Measurements from ENCODE around the gene BUD31. TPM values are rescaled to one million over a fixed set of nuclear protein-coding genes. Genes with fewer than 3 reads are reported as not detected.
"Not testable (repeated sequence)": the region's sequence is repeated elsewhere in the genome, so short reads cannot be mapped to it uniquely, and the experiment has no call there.

Gene BUD31
- total RNA-seq, 1 donor: 99.0 TPM

DNA sequence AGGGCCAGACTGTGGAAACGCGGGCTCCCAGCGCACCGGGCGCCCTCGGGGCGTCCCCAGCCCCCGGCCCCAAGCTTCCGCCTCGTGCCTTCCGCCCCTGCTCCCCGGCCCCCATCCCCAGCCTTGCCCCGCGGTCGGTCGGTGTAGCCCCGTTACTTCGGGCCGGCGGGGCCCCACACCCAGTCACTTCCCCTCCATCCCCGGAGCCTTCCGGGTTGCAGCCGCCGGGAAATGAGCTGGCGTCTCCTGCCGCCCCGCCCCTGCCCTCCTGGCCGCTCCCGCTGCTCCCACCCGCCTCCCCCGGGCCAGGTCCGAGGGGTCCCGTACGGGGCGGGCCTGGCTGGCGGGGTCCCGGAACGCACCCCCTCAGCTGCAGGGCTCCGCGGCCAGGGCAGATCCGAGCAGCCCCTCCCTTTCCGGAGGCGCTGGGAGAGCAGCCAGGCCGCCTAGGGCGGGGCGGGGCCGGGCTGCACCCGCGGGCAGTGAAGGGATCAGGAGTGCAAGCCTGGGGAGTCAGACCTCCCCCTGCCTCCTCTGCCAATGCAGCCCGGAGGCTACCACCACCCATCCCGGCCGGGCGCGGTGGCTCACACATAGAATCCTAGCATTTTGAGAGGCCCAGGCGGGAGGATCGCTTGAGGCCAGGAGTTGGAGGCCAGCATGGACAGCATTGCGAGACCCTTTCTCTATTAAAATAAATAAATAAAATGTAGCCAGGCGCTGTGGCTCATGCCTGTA, 33.5 kb upstream of the BUD31 start:
- Histone ChIP-seq H3K27me3 (ENCODE audit: insufficient read depth, low read length) (no peaks in the 10 kb centered on the region), H3K4me3 (ENCODE audit: low read length) (peak overlapping the region; percentile 72), H3K4me1 (ENCODE audit: insufficient read depth, low read length) (peaks cover 54% of the 10 kb centered on the region), H3K9me3 (ENCODE audit: low read depth, low read length) (no peaks in the 10 kb centered on the region)

DNA sequence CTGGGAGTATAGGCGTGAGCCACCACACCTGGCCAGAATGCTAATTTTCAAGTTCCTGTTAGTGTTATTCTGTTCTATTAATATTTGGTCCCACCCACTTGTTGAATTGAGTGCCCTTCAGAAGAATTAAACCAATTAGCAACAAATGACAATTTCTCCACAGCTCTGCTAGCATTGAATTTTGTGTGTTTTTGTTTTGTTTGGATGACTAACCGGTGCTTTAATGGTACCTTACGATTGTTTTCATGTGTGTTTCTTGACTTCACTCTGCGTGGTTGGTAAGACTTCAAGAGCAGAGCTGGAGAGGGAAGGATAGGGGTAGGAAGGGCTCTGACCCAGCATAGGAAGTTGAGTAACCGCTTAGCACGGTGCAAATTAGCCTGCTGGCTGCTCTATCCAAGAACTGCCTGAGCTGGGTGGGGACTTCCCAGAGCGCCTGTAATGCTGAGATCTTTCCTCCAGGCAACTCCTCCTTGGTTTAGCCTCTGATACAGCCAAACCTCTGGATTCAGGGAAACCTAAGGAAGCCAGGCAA, 29.7 kb upstream of the BUD31 start:
- Histone ChIP-seq H3K4me3 (ENCODE audit: low read length) (peak overlapping the region; percentile 40), H3K9me3 (ENCODE audit: low read depth, low read length) (no peaks in the 10 kb centered on the region), H3K4me1 (ENCODE audit: insufficient read depth, low read length) (peaks cover 86% of the 10 kb centered on the region), H3K27me3 (ENCODE audit: insufficient read depth, low read length) (no peaks in the 10 kb centered on the region)

DNA sequence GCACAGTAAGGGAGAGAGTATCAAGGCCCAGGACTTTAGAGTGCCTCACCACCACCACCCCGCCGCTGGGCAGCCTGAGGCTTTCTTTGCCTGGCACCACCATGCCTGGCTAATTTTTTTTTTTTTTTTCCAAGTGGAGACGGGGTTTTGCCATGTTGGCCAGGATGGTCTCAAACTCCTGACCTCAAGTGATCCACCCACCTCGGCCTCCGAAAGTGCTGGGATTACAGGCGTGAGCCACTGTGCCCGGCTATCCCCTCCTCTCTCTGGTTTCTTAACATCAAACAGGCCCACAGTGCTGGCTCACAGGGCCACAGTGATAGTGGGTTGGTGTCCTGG, 29.1 kb upstream of the BUD31 start:
- H3K9me3 ChIP-seq (ENCODE audit: low read depth, low read length); H3K27me3 ChIP-seq (ENCODE audit: insufficient read depth, low read length): not testable (repeated sequence)
- peak overlapping the region; percentile 40 for H3K4me3 ChIP-seq (ENCODE audit: low read length)
- peaks cover 91% of the 10 kb centered on the region for H3K4me1 ChIP-seq (ENCODE audit: insufficient read depth, low read length)

DNA sequence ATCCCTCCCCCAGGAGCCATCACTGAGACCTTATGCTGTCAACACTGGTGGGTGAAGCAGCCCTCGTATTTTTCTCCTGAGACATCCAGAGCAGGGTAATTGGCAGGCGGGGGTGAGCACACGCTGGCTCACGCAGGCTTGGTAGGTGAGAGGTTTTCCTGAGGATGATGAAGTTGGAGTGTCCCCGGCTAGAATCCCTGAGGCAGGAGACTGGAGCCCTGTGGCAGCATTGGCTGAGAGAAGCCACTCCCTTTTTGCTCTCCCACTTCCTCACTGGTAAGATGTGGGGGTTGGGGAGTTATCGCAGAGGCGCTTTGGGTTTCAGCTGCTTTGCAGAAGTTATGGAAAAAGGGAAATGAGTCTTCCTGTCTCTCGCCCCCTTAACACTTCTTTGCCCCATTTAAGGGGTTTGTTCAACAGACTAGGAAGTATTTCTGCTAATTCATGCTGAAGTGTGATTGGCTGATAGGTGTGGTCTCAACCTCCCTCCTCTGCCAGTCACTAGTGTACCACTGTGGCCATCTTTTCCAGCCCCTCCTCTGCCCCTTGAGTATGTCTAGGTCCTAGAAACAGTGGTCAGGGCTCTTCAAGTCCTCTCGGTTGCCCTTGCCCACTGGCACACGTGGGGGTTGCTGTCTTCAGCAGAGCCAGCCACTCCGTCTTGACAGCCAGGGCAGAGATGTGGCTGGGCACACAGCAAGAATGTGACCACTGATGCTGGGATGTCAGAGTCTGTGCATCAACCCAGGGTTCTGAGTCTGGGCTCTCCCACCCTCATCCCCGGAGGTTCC, 28.5 kb upstream of the BUD31 start:
- peaks cover 97% of the 10 kb centered on the region for H3K4me1 ChIP-seq (ENCODE audit: insufficient read depth, low read length)
- peak overlapping the region; percentile 40 for H3K4me3 ChIP-seq (ENCODE audit: low read length)
- no peaks in the 10 kb centered on the region for H3K9me3 ChIP-seq (ENCODE audit: low read depth, low read length)
- no peaks in the 10 kb centered on the region for H3K27me3 ChIP-seq (ENCODE audit: insufficient read depth, low read length)

DNA sequence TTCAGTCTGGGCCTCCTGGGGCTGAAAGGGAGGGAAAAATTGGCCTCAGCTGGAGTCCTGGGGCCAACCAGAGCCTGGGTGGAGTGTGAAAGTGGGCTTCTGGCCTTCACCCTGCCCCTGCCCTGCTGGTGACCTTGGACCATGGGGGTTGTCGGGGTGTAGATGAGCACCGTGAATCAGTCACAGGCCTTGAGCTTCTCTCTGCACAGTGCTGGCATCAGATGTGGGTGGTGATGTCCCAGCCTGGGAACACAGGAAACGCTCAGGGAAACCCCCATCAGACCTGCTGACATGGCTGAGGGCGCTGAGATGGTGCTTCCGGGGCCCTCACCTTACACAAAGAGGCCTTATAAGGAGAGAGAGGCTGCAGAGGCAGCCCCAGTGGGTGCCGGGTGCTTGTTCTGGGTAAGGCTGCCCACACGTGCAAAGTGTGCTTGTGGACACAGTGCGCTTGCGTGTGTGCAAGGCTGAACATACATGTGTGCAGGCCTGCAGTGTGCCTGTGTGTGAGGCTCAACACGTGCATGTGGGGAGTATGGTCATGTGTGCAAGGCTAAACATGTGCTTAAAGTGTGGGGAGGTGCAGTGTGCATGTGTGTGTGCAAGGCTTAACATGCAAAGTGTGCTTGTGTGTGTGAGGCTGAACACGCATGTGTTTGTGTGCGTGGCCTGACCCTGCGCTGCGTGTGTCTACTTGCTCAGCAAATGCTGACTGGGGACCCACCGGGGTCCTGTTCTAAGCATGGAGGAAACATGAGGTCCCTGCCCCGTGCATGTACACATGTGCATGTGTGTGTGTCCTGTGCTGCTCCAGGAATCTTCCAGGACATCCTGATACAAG, 27.7 kb upstream of the BUD31 start:
- Histone ChIP-seq H3K9me3 (ENCODE audit: low read depth, low read length) (no peaks in the 10 kb centered on the region), H3K4me1 (ENCODE audit: insufficient read depth, low read length) (peaks cover 97% of the 10 kb centered on the region), H3K4me3 (ENCODE audit: low read length) (peak overlapping the region; percentile 40), H3K27me3 (ENCODE audit: insufficient read depth, low read length) (no peaks in the 10 kb centered on the region)

DNA sequence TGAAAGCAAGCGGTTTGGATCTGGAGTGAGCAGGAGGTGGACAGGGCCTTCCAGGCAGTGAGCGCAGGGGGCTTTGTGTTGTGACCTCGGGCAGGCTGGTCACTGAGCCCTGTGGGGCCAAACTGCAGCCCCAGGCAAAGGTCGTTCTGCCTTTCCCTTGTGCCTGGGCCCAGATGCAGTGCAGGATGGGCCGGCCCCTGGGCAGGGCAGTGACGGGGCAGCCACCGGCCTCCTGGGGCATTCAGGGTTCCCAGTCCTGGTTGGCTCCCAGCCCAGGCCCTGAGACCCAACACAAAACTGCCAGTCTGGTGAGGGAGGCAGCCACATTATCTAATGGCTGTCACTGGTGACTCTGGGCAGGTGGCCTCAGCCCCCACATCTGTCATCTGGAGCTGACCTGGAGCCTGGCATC, 27.1 kb upstream of the BUD31 start:
- H3K9me3 ChIP-seq (ENCODE audit: low read depth, low read length): no peaks in the 10 kb centered on the region
- no peak overlapping the region for H3K4me3 ChIP-seq (ENCODE audit: low read length)
- peaks cover 97% of the 10 kb centered on the region for H3K4me1 ChIP-seq (ENCODE audit: insufficient read depth, low read length)
- no peaks in the 10 kb centered on the region for H3K27me3 ChIP-seq (ENCODE audit: insufficient read depth, low read length)

DNA sequence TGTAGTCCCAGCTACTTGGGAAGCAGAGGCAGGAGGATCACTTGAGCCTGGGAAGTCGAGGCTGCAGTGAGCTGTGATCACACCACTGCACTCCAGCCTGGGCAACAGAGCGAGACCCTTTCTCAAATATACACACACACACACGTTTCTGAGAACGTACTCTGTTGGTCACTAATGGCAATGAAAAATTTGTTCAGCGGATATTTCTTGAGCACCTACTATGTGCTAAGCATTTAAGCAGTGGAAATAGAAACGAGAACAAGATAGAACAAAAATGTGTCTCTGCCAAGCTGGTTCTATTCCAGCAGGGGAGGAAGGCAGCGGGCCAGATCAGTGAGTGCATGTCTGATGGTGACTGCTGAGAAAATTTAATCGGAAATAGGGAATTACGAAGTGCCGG, 25.6 kb upstream of the BUD31 start:
- H3K4me1 ChIP-seq (ENCODE audit: insufficient read depth, low read length): peaks cover 82% of the 10 kb centered on the region
- H3K9me3 ChIP-seq (ENCODE audit: low read depth, low read length): no peaks in the 10 kb centered on the region
- no peak overlapping the region for H3K4me3 ChIP-seq (ENCODE audit: low read length)
- H3K27me3 ChIP-seq (ENCODE audit: insufficient read depth, low read length): no peaks in the 10 kb centered on the region

DNA sequence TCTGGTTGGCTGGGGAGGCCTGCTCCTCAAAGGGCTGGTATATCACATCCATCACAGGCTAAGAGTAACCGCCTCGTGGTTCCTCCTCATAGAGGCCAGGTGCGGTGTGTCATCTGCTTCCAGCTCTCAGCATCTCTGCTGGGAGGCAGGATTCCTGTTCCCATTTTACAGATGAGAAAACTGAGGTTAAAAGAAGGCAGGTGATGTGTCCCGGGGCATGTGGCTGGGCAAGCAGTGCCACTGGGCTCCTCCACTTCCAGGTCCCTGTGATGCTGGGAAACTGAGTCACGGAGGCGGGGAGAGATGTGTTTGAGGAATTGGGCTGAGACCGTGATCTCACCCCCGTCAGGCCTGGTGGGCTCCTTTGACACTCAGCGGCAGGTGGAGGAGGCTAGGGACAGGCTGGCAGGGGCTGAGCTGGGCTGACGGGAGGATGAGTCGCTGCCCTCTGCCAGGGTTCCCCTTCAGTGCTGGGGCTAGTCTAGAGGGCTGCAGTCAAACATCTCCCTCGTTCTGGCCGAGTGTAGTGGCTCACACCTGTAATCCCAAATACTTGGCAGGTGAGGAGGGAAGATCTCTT, 24.9 kb upstream of the BUD31 start:
- Histone ChIP-seq H3K9me3 (ENCODE audit: low read depth, low read length) (no peaks in the 10 kb centered on the region), H3K4me3 (ENCODE audit: low read length) (no peak overlapping the region), H3K4me1 (ENCODE audit: insufficient read depth, low read length) (peaks cover 75% of the 10 kb centered on the region), H3K27me3 (ENCODE audit: insufficient read depth, low read length) (no peaks in the 10 kb centered on the region)

DNA sequence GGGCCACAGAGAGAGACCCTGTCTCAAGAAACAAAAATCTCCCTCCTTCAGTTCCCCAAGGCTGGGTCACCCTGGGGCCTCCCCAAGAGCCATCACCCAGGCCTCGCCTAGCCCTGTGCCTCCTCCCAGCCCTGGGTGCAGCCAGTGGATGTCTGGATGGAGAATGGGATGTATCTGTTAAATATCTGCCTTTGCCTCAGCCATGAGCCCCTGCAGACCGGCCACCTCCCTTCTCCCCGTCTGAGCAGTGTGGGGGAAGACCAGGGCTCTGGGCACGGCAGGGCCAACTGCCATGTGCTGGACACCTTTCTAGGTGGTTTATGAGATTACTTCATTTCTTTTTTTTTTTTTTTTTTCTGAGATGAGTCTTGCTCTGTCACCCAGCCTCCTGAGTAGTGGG, 24.2 kb upstream of the BUD31 start:
- peaks cover 69% of the 10 kb centered on the region for H3K4me1 ChIP-seq (ENCODE audit: insufficient read depth, low read length)
- H3K9me3 ChIP-seq (ENCODE audit: low read depth, low read length): no peaks in the 10 kb centered on the region
- H3K27me3 ChIP-seq (ENCODE audit: insufficient read depth, low read length): no peaks in the 10 kb centered on the region
- no peak overlapping the region for H3K4me3 ChIP-seq (ENCODE audit: low read length)

DNA sequence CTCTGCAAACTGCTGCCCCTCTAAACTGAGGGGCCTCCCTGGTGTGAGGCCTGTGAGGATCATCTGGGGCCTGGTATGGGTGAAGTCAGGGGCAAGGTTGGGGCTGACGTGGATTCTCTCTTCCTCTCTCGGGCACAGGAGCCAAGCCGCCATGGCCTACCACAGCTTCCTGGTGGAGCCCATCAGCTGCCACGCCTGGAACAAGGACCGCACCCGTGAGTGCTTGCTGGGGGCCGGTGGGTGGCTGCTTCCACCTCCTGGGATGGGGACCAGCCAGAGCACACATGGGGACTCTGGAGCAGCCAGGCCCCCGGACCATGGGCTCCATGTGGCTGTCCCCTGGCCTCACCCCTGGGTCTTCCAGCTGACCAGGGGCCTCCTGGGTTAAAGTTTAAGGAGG, 23.2 kb upstream of the BUD31 start:
- H3K27me3 ChIP-seq (ENCODE audit: insufficient read depth, low read length): no peaks in the 10 kb centered on the region
- peaks cover 58% of the 10 kb centered on the region for H3K4me1 ChIP-seq (ENCODE audit: insufficient read depth, low read length)

DNA sequence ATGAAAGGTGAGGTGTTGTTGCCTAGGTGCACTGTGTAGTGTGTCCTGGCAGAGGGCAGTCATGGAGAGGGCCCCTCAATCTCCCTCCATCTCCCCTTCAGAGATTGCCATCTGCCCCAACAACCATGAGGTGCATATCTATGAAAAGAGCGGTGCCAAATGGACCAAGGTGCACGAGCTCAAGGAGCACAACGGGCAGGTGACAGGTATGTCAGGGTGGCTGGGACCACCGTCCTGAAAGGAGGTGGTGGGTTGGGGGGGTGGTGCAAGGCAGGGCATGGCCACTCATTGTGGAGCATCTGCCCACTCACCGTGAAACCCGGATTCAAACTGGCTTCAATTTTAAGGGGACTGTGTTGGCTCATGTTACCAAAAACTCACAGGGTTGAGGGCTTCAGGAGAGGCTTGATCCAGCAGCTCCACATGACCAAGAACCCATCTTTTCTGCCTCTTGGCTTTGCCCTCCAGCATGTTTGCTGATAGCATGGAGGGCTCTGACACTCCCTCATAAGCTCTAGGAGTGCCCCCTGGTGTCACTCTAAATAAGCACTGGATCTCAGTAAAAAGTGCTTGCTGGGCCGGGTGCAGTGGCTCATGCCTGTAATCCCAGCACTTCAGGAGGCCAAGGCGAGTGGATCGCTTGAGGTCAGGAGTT, 22.1 kb upstream of the BUD31 start:
- Histone ChIP-seq H3K4me1 (ENCODE audit: insufficient read depth, low read length) (peaks cover 58% of the 10 kb centered on the region), H3K27me3 (ENCODE audit: insufficient read depth, low read length) (no peaks in the 10 kb centered on the region), H3K4me3 (ENCODE audit: low read length) (no peak overlapping the region), H3K9me3 (ENCODE audit: low read depth, low read length) (no peaks in the 10 kb centered on the region)

More for the DNA sequence above, 23.2 kb upstream of the BUD31 start:
- no peak overlapping the region for H3K4me3 ChIP-seq (ENCODE audit: low read length)
- H3K9me3 ChIP-seq (ENCODE audit: low read depth, low read length): no peaks in the 10 kb centered on the region

DNA sequence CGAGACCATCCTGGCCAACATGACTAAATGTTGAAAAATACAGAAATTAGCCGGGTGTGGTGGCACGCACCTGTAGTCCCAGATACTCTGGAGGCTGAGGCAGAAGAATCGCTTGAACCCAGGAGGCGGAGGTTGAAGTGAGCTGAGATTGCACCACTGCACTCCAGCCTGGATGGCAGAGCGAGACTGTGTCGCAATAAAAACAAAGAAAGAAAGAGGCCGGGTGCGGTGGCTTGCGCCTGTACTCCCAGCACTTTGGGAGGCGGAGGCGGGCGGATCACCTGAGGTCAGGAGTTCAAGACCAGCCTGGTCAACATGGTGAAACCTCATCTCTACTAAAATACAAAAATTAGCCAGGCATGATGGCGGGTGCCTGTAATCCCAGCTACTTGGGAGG, 21.5 kb upstream of the BUD31 start:
- H3K4me3 ChIP-seq (ENCODE audit: low read length); H3K27me3 ChIP-seq (ENCODE audit: insufficient read depth, low read length); H3K9me3 ChIP-seq (ENCODE audit: low read depth, low read length): not testable (repeated sequence)
- peaks cover 58% of the 10 kb centered on the region for H3K4me1 ChIP-seq (ENCODE audit: insufficient read depth, low read length)

DNA sequence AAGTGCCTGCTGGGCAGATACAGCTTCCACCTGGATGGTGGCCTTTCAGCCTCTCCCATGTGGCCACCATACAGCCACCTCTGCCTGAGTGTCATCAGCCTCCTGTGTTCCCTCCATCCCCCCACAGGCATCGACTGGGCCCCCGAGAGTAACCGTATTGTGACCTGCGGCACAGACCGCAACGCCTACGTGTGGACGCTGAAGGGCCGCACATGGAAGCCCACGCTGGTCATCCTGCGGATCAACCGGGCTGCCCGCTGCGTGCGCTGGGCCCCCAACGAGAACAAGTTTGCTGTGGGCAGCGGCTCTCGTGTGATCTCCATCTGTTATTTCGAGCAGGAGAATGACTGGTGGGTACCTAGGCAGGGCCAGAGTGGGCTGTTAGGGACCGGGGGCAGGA, 20.9 kb upstream of the BUD31 start:
- Histone ChIP-seq H3K4me3 (ENCODE audit: low read length) (no peak overlapping the region), H3K27me3 (ENCODE audit: insufficient read depth, low read length) (no peaks in the 10 kb centered on the region), H3K9me3 (ENCODE audit: low read depth, low read length) (no peaks in the 10 kb centered on the region), H3K4me1 (ENCODE audit: insufficient read depth, low read length) (peaks cover 60% of the 10 kb centered on the region)

DNA sequence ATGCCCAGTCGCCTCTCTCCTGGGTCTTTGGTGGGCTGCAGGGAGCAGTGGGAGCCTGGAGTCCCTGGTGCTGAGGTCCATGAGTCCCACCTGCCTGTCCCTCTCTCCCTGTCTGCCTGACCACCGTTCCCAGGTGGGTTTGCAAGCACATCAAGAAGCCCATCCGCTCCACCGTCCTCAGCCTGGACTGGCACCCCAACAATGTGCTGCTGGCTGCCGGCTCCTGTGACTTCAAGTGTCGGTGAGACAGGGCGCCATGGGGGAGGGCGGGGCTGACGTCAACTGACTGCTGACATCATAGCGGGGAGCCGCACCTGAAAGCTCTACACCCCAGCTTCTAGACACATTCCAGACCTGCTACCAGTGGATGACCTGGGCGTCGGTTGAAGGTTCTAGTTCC, 19.0 kb upstream of the BUD31 start:
- no peaks in the 10 kb centered on the region for H3K9me3 ChIP-seq (ENCODE audit: low read depth, low read length)
- peaks cover 56% of the 10 kb centered on the region for H3K4me1 ChIP-seq (ENCODE audit: insufficient read depth, low read length)
- no peak overlapping the region for H3K4me3 ChIP-seq (ENCODE audit: low read length)
- no peaks in the 10 kb centered on the region for H3K27me3 ChIP-seq (ENCODE audit: insufficient read depth, low read length)
